ENCODE results near the gene HOXB4.

Gene HOXB4

GRCh38 chr17:48528936-48529682 is 49.0 kb downstream of the HOXB4 start:
- DNase-seq (ENCODE audit: low read depth in 3 of 3), result no peak

- DNase-seq (ENCODE audit: low read depth in 3 of 3), result no peak
Observed at GRCh38 chr17:48528153-48528935, 49.8 kb downstream of the HOXB4 start.

- no peak for DNase-seq (ENCODE audit: low read depth in 3 of 3)
Observed at GRCh38 chr17:48527547-48527932, 50.6 kb downstream of the HOXB4 start.

GRCh38 chr17:48526608-48527546 is 51.3 kb downstream of the HOXB4 start:
- DNase-seq (ENCODE audit: low read depth in 3 of 3), result no peak
